ENCODE results near the gene ZNF174. TPM values are rescaled to one million over a fixed set of nuclear protein-coding genes. Genes with fewer than 3 reads are reported as not detected.

ZNF174 gene
- total RNA-seq, 2 donors from 2014 or later: 9.2 to 10.2 TPM

DNA sequence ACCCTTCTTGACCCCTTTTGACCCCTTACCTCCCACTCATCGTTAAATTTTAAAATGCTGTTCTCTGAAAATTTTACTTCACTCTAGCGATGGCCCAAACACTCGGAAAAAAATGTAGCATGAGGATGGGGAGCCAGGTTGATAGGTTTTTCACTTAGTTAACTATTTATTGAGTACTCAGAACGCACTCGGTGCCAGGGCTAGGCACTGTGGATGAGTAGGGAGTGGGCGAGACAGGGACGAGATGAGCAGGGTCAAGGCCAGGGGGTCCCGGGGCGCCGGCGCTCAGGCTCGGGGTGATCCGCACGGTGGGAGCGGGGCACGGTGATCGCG is 603 bp upstream of the ZNF174 start:
- Mint-ChIP-seq H3K36me3 (peaks cover 40% of the 10 kb centered on the region), H3K27me3 (no peaks in the 10 kb centered on the region), H3K9me3 (peaks cover 10% of the 10 kb centered on the region), H3K27ac (peak overlapping the region; percentile 79 to 85), H3K4me1 (ENCODE audit: low read depth in 2 of 2) (peaks cover 36 to 46% of the 10 kb centered on the region in 2 donors), H3K4me3 (peak overlapping the region; percentile 92)
- ATAC-seq (no peak), DNase-seq (ENCODE audit: low spot score) (no peak)

DNA sequence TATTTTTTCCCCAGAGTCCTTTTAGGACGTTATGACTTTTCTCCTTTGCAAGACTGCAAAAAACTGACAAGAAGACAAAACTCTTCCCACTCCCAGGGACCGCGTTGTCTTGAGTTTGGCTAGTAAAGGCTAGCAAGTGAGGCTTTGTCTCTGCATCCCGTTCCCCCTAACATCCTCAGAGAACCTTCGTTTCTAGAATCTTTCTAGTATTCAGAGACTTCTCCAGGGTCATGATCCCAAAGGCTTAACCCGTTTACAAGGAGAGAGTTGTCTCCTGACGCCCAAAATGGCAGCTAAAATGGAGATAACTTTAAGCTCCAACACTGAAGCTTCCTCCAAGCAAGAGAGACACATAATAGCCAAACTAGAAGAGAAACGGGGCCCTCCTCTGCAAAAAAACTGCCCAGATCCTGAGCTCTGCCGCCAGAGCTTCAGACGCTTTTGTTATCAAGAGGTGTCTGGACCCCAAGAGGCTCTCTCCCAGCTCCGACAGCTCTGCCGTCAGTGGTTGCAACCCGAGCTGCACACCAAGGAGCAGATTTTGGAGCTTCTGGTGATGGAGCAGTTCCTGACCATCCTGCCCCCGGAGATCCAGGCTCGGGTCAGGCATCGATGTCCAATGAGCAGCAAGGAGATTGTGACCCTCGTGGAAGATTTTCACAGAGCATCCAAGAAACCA is 843 bp downstream of the ZNF174 start:
- Mint-ChIP-seq H3K4me1 (ENCODE audit: low read depth in 2 of 2) (peaks cover 25 to 38% of the 10 kb centered on the region in 2 donors), H3K27me3 (no peaks in the 10 kb centered on the region), H3K4me3 (peak overlapping the region; percentile 92), H3K36me3 (peaks cover 41% of the 10 kb centered on the region), H3K27ac (peak overlapping the region; percentile 79 to 85), H3K9me3 (peaks cover 12% of the 10 kb centered on the region)
- no peak for DNase-seq (ENCODE audit: low spot score)
- ATAC-seq: no peak

DNA sequence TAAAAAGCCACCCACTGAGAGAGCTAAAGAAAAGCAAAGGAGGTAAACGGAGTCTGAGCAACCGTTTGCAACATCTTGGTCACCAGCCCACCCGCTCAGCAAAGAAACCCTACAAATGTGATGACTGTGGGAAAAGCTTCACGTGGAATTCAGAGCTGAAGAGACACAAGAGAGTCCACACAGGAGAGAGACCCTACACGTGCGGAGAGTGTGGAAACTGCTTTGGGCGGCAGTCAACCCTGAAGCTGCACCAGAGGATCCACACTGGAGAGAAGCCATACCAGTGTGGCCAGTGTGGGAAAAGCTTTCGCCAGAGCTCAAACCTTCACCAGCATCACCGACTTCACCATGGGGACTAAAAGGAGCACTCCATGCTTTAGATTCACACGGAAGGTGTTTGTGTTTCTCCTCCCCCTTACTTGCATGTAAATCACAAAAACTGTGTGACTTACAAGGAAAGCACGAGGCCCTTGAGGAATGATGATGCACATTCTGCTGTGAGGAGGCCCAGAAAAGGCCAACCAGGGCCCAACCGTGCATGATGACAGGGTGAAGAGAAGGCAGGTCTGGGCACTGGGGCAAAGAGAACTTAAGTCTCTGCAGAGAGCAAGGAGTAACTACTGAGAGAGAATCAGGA is 7.7 kb downstream of the ZNF174 start:
- Mint-ChIP-seq H3K36me3 (peaks cover 67% of the 10 kb centered on the region), H3K4me3 (no peak overlapping the region), H3K27me3 (no peaks in the 10 kb centered on the region), H3K27ac (no peak overlapping the region), H3K9me3 (peaks cover 24% of the 10 kb centered on the region), H3K4me1 (ENCODE audit: low read depth in 2 of 2) (peaks cover 0 to 3% of the 10 kb centered on the region in 2 donors)
- DNase-seq (ENCODE audit: low spot score) (no peak), ATAC-seq (no peak)

DNA sequence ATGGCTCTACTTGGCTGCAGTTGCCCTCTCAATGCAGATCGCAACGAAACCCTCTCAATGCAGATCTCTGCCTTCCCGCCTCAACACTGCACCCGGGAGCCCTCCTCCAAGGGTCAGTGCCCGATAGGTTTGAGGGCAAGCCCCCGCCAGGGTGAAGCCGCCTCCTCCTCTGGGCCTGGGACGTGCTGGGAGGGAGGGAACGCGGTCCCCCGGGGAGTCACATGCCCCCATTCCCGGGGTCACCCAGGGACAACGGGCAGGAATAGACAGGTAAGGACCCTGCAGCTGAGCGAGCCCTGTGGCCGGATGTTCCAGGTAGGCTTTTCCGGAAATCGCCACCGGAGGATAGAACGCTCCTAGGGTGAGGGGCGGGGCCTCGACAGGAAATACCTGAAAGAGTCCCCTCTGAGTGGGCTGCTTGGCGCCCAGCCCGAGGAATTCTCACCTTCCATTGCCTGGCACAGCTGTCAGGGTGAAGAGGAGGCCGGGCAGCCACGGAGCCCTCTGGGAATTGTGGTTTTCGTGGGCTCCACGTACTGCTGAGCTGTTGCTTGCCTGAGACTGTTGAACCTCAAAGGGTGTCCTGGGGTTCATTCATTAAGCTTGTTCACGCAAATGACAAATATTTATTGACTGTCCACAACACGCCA is 12.8 kb downstream of the ZNF174 start:
- no peak for ATAC-seq
- no peak for DNase-seq (ENCODE audit: low spot score)
- Mint-ChIP-seq H3K36me3 (peaks cover 33% of the 10 kb centered on the region), H3K9me3 (peaks cover 18% of the 10 kb centered on the region), H3K27me3 (peaks cover 5 to 10% of the 10 kb centered on the region in 2 donors), H3K4me1 (ENCODE audit: low read depth in 2 of 2) (no peaks in the 10 kb centered on the region), H3K4me3 (no peak overlapping the region), H3K27ac (no peak overlapping the region)

DNA sequence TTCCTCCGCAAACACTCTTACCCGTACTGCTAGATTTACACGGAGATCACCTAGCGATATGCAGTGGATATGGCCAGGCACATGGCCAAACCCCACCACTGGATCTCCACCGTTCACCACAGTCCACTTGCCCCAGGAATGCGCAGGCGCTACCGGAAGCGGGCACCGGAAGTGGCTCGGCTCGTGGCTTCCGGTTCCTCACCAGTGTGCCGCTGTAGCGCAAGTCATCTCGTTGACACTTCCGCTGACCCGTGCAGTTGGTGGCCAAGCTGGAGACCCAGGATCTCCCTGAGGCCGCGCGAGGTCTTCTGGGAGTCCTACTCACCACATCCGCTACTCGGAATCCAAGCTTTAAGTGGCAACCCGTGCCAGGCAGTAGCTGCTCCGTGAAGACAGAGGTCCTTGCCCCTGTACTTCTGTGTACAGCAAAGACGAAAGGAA is 30.8 kb downstream of the ZNF174 start:
- Mint-ChIP-seq H3K4me3 (peak overlapping the region; percentile 68), H3K27ac (peak overlapping the region; percentile 69 to 78), H3K4me1 (ENCODE audit: low read depth in 2 of 2) (peaks cover 8 to 16% of the 10 kb centered on the region in 2 donors), H3K27me3 (no peaks in the 10 kb centered on the region), H3K36me3 (peaks cover 30% of the 10 kb centered on the region), H3K9me3 (no peaks in the 10 kb centered on the region)
- DNase-seq (ENCODE audit: low spot score) (peak; percentile 86), ATAC-seq (peak; percentile 94 to 97)

DNA sequence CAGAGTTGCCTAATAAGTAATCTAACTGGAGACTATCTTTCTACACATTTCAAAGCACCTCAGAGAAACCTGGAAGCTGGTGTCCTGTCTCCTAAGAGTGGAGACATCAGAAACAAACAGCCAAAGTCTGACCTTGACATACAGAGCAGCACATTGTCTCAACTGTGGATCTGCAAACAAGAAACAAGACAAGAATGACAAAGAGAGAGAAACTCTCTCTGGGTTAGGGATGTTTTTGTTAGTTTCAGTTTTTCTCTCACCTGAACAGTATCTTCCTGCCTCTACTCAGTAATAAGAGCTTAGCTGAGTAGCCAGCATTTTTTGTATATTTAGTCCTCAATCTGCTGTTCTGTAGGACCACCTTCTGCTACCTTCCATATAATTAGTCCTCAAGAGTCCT is 33.4 kb downstream of the ZNF174 start:
- H3K9me3 Mint-ChIP-seq: no peaks in the 10 kb centered on the region
- ATAC-seq (no peak), DNase-seq (ENCODE audit: low spot score) (no peak)
- H3K4me1 Mint-ChIP-seq (ENCODE audit: low read depth in 2 of 2): peaks cover 8 to 16% of the 10 kb centered on the region in 2 donors
- peaks cover 37% of the 10 kb centered on the region for H3K36me3 Mint-ChIP-seq
- H3K4me3 Mint-ChIP-seq: no peak overlapping the region
- H3K27ac Mint-ChIP-seq: no peak overlapping the region
- no peaks in the 10 kb centered on the region for H3K27me3 Mint-ChIP-seq

DNA sequence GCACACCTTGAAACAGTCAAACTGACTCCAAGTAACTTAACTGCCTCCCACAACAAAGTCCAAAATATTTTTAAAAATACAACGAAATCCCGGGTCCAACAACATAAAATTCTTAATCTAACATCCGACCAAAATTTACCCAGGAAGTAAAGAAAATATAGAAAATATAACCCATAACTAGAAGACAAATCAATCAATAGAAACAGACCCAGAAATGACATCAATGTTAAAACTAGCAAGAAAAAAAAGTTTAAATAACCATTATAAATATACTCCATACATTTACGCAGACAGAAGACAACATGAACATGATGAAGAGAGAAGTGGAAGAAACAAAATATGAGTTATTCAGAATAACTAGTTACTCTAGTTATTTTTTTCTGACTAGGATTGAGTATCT is 38.6 kb downstream of the ZNF174 start:
- Mint-ChIP-seq H3K36me3 (peaks cover 33% of the 10 kb centered on the region), H3K4me3 (no peak overlapping the region), H3K27ac (no peak overlapping the region)

DNA sequence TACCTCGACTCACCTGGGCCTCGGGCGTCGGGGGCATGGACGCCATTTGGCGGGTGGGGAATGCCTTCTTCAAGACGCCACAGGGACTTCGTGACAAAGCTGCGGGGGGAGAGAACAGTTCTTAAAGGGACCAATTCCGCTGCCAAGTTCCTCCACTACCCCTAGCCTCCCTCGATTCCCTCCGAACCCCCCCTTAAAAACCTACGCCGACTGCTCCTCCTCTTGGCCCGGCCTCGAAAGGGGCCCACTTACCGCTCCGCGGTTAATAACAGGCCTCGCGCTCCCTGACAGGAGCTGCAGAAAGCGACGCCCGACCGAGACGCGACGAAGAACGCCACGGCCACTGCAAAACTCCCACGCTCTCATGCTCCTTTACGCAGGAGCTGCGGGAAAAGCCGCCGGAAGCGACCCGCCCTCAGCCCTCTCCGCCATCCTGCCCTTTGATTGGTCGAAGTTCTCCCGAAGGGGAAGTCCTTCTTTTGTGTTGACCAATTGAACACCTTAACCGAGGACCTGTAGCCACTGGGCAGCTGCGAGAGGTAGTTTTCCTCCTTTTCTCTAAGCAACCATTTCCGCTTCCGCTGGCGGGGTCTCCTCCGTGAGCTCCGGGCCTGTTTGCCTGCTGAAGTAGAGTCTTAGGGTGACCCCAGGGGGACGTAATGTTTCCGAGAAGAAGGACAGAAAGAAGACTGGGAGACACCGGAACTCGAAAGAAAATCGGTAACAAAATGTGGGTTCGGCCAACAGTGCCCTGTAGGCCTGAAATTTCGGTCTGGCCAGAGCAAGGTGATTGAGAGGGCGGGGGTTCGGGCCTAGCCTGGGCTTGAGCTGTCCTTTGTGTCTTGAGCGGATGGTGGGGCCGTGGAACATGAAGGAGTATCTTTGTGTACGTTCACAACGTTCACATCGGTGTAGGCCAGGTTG is 42.4 kb downstream of the ZNF174 start, which contains the start of the genes NAA60 and ZNF597:
TSS of gene NAA60 (plus strand) at position 573 of the 924 bp plus-strand sequence. CDS start 32,548 bp downstream, outside the sequence.
TSS of gene ZNF597 (minus strand) at position 397 of the 924 bp plus-strand sequence. CDS start at position 46, 351 bp downstream.
- peaks cover 0 to 3% of the 10 kb centered on the region in 2 donors for H3K27me3 Mint-ChIP-seq
- peak; percentile 97 to 98 for ATAC-seq
- peak within 1 kb of the TSS; percentile 90 to 97 for H3K27ac Mint-ChIP-seq
- peak within 1 kb of the TSS; percentile 95 for H3K4me3 Mint-ChIP-seq
- peaks cover 3% of the 10 kb centered on the region for H3K9me3 Mint-ChIP-seq
- DNase-seq (ENCODE audit: low spot score): peak; percentile 90
- H3K4me1 Mint-ChIP-seq (ENCODE audit: low read depth in 2 of 2): peaks cover 18 to 20% of the 10 kb centered on the region in 2 donors
- H3K36me3 Mint-ChIP-seq: peaks cover 21% of the 10 kb centered on the region

More for the DNA sequence above, 38.6 kb downstream of the ZNF174 start:
- no peak for ATAC-seq
- Mint-ChIP-seq H3K4me1 (ENCODE audit: low read depth in 2 of 2) (peaks cover 14 to 17% of the 10 kb centered on the region in 2 donors), H3K27me3 (peaks cover 0 to 3% of the 10 kb centered on the region in 2 donors), H3K9me3 (peaks cover 3% of the 10 kb centered on the region)
- DNase-seq (ENCODE audit: low spot score): no peak

DNA sequence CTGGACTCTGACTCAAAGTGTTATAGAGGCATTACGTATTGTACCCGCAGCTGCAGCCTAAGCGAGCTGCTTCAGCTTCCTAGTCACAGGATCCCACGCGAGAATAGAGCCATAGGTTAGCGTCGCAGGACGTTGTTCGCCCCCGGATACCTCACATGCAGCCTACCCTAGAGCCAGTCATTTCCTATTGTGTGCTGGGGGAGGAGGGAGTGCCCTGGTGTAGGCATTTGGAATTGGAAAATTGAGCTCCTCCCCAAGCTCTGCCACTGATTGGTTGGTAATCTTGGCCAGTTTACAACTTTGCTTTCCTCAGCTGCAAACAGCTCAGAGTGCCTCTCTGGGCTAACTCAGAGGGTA is 43.0 kb downstream of the ZNF174 start:
- no peak for DNase-seq (ENCODE audit: low spot score)
- H3K27me3 Mint-ChIP-seq: peaks cover 0 to 3% of the 10 kb centered on the region in 2 donors
- peaks cover 18 to 20% of the 10 kb centered on the region in 2 donors for H3K4me1 Mint-ChIP-seq (ENCODE audit: low read depth in 2 of 2)
- peak overlapping the region; percentile 95 for H3K4me3 Mint-ChIP-seq
- peak overlapping the region; percentile 90 to 97 for H3K27ac Mint-ChIP-seq
- H3K9me3 Mint-ChIP-seq: peaks cover 3% of the 10 kb centered on the region
- peak; percentile 77 to 78 for ATAC-seq
- peaks cover 21% of the 10 kb centered on the region for H3K36me3 Mint-ChIP-seq

DNA sequence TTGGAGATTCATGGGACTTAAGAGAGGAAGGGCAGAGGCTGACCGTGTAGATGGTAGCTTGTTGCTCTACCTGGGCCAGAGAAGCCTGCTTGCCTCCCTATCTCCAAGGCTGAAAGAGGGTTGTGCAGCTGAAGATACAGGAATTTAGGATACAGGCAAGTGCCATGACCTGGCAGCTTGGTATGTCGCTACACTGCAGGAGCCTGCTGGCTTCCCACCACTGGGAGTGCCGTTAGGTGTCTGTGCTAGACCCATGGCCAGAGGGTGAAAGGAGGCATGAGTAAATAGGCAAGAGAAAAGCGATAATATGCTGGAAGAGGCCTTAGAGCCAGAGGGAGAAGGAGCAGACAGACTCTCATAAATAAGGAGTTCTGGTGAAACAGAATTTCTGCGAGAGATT is 53.1 kb downstream of the ZNF174 start:
- H3K4me1 Mint-ChIP-seq (ENCODE audit: low read depth in 2 of 2): peaks cover 17 to 20% of the 10 kb centered on the region in 2 donors
- no peaks in the 10 kb centered on the region for H3K36me3 Mint-ChIP-seq
- no peaks in the 10 kb centered on the region for H3K27me3 Mint-ChIP-seq
- no peak overlapping the region for H3K27ac Mint-ChIP-seq
- no peak for ATAC-seq
- no peak for DNase-seq (ENCODE audit: low spot score)
- no peaks in the 10 kb centered on the region for H3K9me3 Mint-ChIP-seq
- H3K4me3 Mint-ChIP-seq: no peak overlapping the region

DNA sequence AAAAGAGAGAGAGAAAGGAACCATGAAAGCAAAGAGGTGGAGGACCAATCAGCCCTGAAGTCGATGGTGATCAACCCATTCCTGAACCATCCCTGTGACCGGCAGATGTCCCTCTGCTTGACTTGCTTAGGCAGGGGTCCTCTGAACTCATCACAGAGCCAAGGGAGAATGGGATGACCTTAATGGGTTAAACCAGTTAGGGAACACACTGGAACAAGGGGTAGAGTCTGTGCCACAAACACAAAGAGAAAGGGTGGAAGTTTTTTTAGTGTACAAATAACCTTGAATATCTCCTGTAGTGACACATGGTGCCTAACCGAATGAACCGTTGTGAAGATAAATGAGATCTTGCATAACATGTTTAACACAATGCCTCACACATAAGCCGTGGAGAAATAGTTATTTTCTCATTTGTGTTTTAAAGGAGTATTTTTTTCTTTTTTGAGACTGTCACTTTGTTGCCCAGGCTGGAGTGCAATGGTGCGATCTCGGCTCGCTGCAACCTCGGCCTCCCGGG is 53.7 kb downstream of the ZNF174 start:
- Mint-ChIP-seq H3K36me3 (no peaks in the 10 kb centered on the region), H3K4me3 (no peak overlapping the region), H3K27me3 (no peaks in the 10 kb centered on the region), H3K9me3 (no peaks in the 10 kb centered on the region), H3K27ac (no peak overlapping the region), H3K4me1 (ENCODE audit: low read depth in 2 of 2) (peaks cover 23 to 26% of the 10 kb centered on the region in 2 donors)
- DNase-seq (ENCODE audit: low spot score) (no peak), ATAC-seq (no peak)

DNA sequence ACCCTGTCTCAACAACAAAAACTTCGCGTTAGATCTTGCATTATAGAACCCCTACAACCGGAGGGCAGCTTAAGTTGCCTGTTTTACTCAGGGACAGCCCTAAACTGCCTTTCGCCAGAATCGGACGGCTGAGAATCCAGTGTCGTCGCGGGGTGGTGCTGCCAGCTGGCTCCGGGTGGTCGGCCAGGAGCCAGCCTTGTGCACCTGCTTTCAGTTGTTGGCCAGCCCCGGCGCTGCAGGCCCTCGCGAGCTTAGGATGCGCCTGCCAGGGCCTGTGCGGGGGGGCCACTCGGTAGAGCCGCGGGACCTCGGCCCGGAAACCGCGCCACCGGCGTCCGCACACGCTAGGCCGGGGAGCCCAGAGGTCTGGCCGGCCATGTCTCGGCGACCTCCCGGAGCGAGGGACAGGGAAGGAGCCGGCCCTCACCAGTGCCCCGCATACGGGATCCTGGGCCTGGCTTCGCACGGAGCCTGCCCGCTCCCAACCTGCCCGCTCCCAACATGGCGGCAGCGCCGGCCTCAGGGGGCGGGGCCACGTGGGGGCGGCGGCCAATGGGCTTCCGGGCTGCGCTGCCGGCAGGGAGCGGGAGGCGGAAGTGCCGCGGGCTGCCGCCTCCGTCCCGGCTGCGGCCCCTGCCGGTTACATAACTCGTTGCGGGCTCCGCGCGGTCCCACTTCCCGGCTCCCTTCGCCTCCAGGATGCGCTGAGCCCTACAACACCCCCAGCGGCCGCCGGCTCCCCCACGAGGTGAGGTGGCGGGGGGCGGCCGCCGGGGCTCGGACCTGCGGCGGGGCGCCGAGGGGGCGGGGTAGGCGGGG is 56.6 kb downstream of the ZNF174 start:
- ATAC-seq: peak; percentile 95 to 98
- peak overlapping the region; percentile 71 to 89 for H3K27ac Mint-ChIP-seq
- DNase-seq (ENCODE audit: low spot score): peak; percentile 93
- H3K27me3 Mint-ChIP-seq: no peaks in the 10 kb centered on the region
- no peaks in the 10 kb centered on the region for H3K9me3 Mint-ChIP-seq
- peaks cover 43 to 47% of the 10 kb centered on the region in 2 donors for H3K4me1 Mint-ChIP-seq (ENCODE audit: low read depth in 2 of 2)
- peak overlapping the region; percentile 75 for H3K4me3 Mint-ChIP-seq
- H3K36me3 Mint-ChIP-seq: no peaks in the 10 kb centered on the region
